K562 (cell line): ENCODE data around the gene SLC27A4. TPM values are rescaled to one million over a fixed set of nuclear protein-coding genes. Genes with fewer than 3 reads are reported as not detected.

Experiments
- ARHGAP35 ChIP-seq: fragments of 450-650 bp; IDR thresholded peaks from 2 replicates; pipeline ENCODE4 v1.6.1; 2018; ENCODE audit not compliant: partially characterized antibody
- CEBPG ChIP-seq, 3 experiments: fragments of 200-800 bp in 1 of 3; sonication (Bioruptor generic) in 1 of 3; sonication (generic) in 1 of 3; formaldehyde crosslinking in 1 of 3; IDR thresholded peaks in 2 of 3; conservative IDR thresholded peaks in 1 of 3; 2 replicates each; pipeline versions ENCODE4 v1.6.1 to v1.8.0; 2016 to 2022; ENCODE audit warnings: missing compliant biosample characterization in 2 of 3, missing genetic modification characterization in 2 of 3, mild to moderate bottlenecking in 1 of 3, missing genetic modification reagents in 1 of 3
- EGR1 ChIP-seq: fragments of 450-650 bp; conservative IDR thresholded peaks from 2 replicates; pipeline ENCODE4 v1.6.1; 2017; ENCODE audit warnings: mild to moderate bottlenecking
- GTF2A2 ChIP-seq: IDR thresholded peaks from 2 replicates; pipeline ENCODE4 v1.6.1; 2016; ENCODE audit warnings: mild to moderate bottlenecking, missing genetic modification characterization, missing compliant biosample characterization
- MAZ ChIP-seq, 2 experiments: fragments of 450-650 bp in 1 of 2; sonication (generic) in 1 of 2; formaldehyde crosslinking; IDR thresholded peaks in 1 of 2; conservative IDR thresholded peaks in 1 of 2; 2 replicates each; pipeline versions ENCODE4 v1.4.0 to v1.5.0; 2020; ENCODE audit warnings: mild to moderate bottlenecking in 1 of 2, missing genetic modification reagents in 1 of 2
- MYC ChIP-seq, 2 experiments: fragments of 250-450 bp in 1 of 2; sonication (Bioruptor Pico) in 1 of 2; IDR thresholded peaks; 2 replicates each; pipeline versions ENCODE4 v1.5.1 to v1.6.1; 2012 to 2021; ENCODE audit warnings: low read depth in 2 of 2, borderline replicate concordance in 1 of 2, improper control_type of control experiment in 1 of 2, low read length in 1 of 2, mild to moderate bottlenecking in 1 of 2, moderate library complexity in 1 of 2
- RBM22 ChIP-seq: fragments of 200-400 bp; formaldehyde crosslinking; IDR thresholded peaks from 2 replicates; pipeline ENCODE4 v1.6.1; 2018; ENCODE audit warnings: low read length, low read depth; ENCODE audit not compliant: poor library complexity, severe bottlenecking
- SMARCB1 ChIP-seq: IDR thresholded peaks from 2 replicates; pipeline ENCODE4 v1.6.1; 2011; ENCODE audit warnings: improper control_type of control experiment, low read depth; ENCODE audit not compliant: insufficient read length
- TARDBP ChIP-seq: fragments of 450-650 bp; IDR thresholded peaks from 2 replicates; pipeline ENCODE4 v1.6.1; 2016
- THRAP3 ChIP-seq: fragments of 450-650 bp; IDR thresholded peaks from 2 replicates; pipeline ENCODE4 v1.6.1; 2016; ENCODE audit warnings: mild to moderate bottlenecking, inconsistent platforms, borderline replicate concordance
- ZBTB8A ChIP-seq: fragments of 450-650 bp; IDR thresholded peaks from 2 replicates; pipeline ENCODE4 v1.6.1; 2018; ENCODE audit warnings: mild to moderate bottlenecking, moderate library complexity; ENCODE audit not compliant: partially characterized antibody
- ZFX ChIP-seq: sonication (generic); formaldehyde crosslinking; IDR thresholded peaks from 2 replicates; pipeline ENCODE4 v1.8.0; 2022; ENCODE audit warnings: mild to moderate bottlenecking, missing genetic modification reagents, moderate library complexity
- ZNF707 ChIP-seq: fragments of 250-450 bp; sonication (Bioruptor Pico); conservative IDR thresholded peaks from 2 replicates; pipeline ENCODE4 v1.8.0; 2022; ENCODE audit warnings: inconsistent platforms, mild to moderate bottlenecking, moderate library complexity
- polyA plus RNA-seq, 8 experiments: library from polyadenylated mRNA; depleted of rRNA in 4 of 8; stranded (reverse) in 5 of 8; unstranded in 3 of 8; fragments of >200 nt; fragmentation: Nextera tagmentation in 2 of 8; fragmentation: Illumina TruSeq in 1 of 8; extraction: Ambion mirVana in 2 of 8; extraction: Trizol in 1 of 8; gene quantifications; 2 replicates each; pipeline versions ENCODE4 v1.2.1 to v1.2.3, GENCODE V29; 2011 to 2014; ENCODE audit warnings: inconsistent platforms in 1 of 8, missing spikeins in 1 of 8
- total RNA-seq, 7 experiments: library from RNA; depleted of rRNA in 6 of 7; stranded (reverse); fragments of >200 nt in 6 of 7; fragmentation: Illumina TruSeq in 2 of 7; extraction: Trizol in 2 of 7; gene quantifications; 2 replicates each; pipeline versions ENCODE4 v1.2.1 to v1.2.3, GENCODE V29; 2011 to 2021; ENCODE audit warnings: low replicate concordance in 1 of 7
- TF ChIP-seq, protein P1 (sequence below): sonication (generic); formaldehyde crosslinking; IDR thresholded peaks from 2 replicates; pipeline ENCODE4 v1.8.0; 2023; ENCODE audit warnings: mild to moderate bottlenecking, missing genetic modification reagents
- TF ChIP-seq, protein P2 (sequence below): IDR thresholded peaks from 2 replicates; pipeline ENCODE4 v1.6.1; 2012; ENCODE audit warnings: low read depth, low read length, improper control_type of control experiment, borderline replicate concordance
- TF ChIP-seq, protein P3 (sequence below): sonication (generic); formaldehyde crosslinking; IDR thresholded peaks from 2 replicates; pipeline ENCODE4 v1.8.1; 2022; ENCODE audit warnings: missing genetic modification reagents
- TF ChIP-seq, protein P4 (sequence below): sonication (generic); formaldehyde crosslinking; IDR thresholded peaks from 2 replicates; pipeline ENCODE4 v1.8.1; 2023; ENCODE audit warnings: mild to moderate bottlenecking, missing genetic modification reagents, moderate library complexity

SLC27A4 gene
- total and polyA plus RNA-seq, 9 of the 15 experiments (the other 6 are each of a cell fraction or from before 2014, with no cell fraction given): 0.25 to 35.7 (median 14.0) TPM

DNA sequence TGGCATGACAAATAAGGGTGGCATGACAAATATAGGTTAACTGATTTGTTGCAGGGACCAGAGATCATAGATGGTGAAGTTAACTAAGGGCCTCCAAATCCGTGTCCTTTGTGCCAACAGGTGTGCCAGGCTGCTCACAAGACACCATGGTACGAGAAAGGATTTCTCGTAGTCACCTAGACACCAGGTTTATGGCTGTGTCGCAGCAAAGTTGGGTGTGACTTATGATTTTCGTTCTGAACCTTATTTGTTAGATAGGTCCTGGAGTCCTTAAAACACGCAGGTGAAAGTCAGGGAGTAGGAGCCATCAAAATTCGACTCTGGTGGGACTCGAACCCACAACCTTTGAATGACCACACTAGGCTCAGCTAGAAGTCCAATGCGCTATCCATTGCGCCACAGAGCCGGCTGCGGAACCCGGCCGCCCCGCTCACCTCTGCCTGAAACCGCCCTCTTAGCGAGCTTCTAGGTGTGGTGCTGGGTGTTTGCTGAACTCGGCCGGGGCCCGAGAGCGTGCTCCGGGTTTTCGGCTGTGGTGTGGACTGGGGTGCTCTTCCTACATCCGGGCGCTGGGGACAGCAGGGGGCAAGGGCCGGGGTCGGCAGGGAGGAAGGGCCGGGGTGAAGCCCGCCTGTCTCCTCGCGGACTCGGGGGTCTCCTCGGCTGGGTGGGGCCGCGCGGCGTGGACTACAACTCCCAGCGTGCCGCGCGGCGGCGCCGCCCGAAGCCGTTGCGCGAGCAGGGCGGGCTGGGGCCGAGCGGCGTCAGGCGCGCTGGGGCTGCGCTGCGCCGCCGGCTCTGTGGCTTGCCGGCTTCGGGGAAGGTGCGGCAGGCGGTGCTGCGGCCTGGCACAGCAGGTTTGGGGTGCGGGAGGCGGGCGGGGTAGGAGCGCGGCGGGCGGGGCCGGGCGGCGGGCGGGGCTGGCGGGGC, at the start of gene SLC27A4 (continued):
- TF ChIP-seq, protein P1, sequence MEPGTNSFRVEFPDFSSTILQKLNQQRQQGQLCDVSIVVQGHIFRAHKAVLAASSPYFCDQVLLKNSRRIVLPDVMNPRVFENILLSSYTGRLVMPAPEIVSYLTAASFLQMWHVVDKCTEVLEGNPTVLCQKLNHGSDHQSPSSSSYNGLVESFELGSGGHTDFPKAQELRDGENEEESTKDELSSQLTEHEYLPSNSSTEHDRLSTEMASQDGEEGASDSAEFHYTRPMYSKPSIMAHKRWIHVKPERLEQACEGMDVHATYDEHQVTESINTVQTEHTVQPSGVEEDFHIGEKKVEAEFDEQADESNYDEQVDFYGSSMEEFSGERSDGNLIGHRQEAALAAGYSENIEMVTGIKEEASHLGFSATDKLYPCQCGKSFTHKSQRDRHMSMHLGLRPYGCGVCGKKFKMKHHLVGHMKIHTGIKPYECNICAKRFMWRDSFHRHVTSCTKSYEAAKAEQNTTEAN: no peak; the same call in 1 of the 2 replicates
- TF ChIP-seq THRAP3: no peak
- peak; percentile 87 for TF ChIP-seq MYC (IDR thresholded peaks at IDR 0.05; ENCODE audit: low read depth, low read length)
- no peak; the same call in 1 of the 2 replicates for TF ChIP-seq MYC (CRISPR knock-in tag; IDR thresholded peaks at IDR 0.05; ENCODE audit: borderline replicate concordance, low read depth)
- TF ChIP-seq EGR1: peak; percentile 60
- peak; percentile 71 for TF ChIP-seq TARDBP
- no peak for TF ChIP-seq ZNF707 (CRISPR knock-in tag)
- no peak for TF ChIP-seq ZBTB8A
- no peak for TF ChIP-seq ZFX
- TF ChIP-seq ARHGAP35: no peak
- TF ChIP-seq GTF2A2 (tag): no peak
- TF ChIP-seq, protein P2, sequence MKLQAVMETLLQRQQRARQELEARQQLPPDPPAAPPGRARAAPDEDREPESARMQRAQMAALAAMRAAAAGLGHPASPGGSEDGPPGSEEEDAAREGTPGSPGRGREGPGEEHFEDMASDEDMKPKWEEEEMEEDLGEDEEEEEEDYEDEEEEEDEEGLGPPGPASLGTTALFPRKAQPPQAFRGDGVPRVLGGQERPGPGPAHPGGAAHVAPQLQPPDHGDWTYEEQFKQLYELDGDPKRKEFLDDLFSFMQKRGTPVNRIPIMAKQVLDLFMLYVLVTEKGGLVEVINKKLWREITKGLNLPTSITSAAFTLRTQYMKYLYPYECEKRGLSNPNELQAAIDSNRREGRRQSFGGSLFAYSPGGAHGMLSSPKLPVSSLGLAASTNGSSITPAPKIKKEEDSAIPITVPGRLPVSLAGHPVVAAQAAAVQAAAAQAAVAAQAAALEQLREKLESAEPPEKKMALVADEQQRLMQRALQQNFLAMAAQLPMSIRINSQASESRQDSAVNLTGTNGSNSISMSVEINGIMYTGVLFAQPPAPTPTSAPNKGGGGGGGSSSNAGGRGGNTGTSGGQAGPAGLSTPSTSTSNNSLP: 0 out of 2 replicates have a peak, but pooled peaks have one; percentile 21
- TF ChIP-seq MAZ (CRISPR knock-in tag; conservative IDR thresholded peaks at IDR 0.05 in 1 of 2, IDR thresholded peaks at IDR 0.05 in 1 of 2): peak; percentile 77 to 99
- TF ChIP-seq, protein P3, sequence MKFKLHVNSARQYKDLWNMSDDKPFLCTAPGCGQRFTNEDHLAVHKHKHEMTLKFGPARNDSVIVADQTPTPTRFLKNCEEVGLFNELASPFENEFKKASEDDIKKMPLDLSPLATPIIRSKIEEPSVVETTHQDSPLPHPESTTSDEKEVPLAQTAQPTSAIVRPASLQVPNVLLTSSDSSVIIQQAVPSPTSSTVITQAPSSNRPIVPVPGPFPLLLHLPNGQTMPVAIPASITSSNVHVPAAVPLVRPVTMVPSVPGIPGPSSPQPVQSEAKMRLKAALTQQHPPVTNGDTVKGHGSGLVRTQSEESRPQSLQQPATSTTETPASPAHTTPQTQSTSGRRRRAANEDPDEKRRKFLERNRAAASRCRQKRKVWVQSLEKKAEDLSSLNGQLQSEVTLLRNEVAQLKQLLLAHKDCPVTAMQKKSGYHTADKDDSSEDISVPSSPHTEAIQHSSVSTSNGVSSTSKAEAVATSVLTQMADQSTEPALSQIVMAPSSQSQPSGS: no peak
- TF ChIP-seq, protein P4, sequence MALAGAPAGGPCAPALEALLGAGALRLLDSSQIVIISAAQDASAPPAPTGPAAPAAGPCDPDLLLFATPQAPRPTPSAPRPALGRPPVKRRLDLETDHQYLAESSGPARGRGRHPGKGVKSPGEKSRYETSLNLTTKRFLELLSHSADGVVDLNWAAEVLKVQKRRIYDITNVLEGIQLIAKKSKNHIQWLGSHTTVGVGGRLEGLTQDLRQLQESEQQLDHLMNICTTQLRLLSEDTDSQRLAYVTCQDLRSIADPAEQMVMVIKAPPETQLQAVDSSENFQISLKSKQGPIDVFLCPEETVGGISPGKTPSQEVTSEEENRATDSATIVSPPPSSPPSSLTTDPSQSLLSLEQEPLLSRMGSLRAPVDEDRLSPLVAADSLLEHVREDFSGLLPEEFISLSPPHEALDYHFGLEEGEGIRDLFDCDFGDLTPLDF (CRISPR knock-in tag): peak; percentile 88
- TF ChIP-seq SMARCB1: no peak
- peak; percentile 87 for TF ChIP-seq CEBPG (CRISPR knock-in tag; IDR thresholded peaks at IDR 0.05)
- TF ChIP-seq CEBPG (tag; conservative IDR thresholded peaks at IDR 0.05 in 1 of 2, IDR thresholded peaks at IDR 0.05 in 1 of 2): peak in 1 of 2 experiments; percentile 18; a peak in 1 of 4 replicates
- no peak for TF ChIP-seq RBM22
